SK-N-SH (cell line): Measurements from ENCODE around the gene MEG3.

Experiments
- EP300 ChIP-seq, 2 experiments: IDR thresholded peaks; 2 replicates each; pipeline versions ENCODE4 v1.4.0 to v1.6.1; 2012; ENCODE audit warnings: borderline replicate concordance in 1 of 2, low read depth in 1 of 2, low read length in 1 of 2
- EZH2phosphoT487 ChIP-seq: fragments of 200-600 bp; sonication (generic); IDR thresholded peaks from 2 replicates; pipeline ENCODE4 v1.6.1; 2017; ENCODE audit warnings: low read depth, mixed run types, mild to moderate bottlenecking, antibody characterized with exemption, moderate library complexity, borderline replicate concordance

DNA sequence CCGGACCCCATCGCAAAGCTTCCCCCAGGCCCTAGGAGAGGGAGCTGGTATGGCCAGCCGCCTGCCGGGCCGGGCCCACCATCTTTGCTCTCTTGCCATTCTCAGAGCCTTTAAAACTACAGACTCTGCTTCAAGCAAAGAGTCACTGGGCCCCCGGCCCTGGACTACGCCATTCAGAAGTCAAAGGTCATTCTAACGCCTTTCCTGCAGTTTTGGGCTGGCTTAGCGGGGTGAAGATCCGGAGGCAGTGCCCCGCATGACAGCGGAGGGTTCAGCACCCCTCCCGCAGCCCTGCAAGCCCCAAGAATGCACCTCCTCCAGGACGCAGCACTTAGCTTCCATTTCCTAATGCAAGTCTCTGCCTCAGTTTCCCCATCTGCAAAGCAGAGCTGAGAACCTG lies 38.3 kb upstream of the MEG3 start:
- TF ChIP-seq EP300 (IDR thresholded peaks at IDR 0.05; ENCODE audit: borderline replicate concordance in 1 of 2, low read depth in 1 of 2, low read length in 1 of 2) (no peak), EZH2phosphoT487 (no peak)
